Germinal center (tissue), 1 donor: ENCODE measurements around the gene UBE4A.
A peak's percentile ranks its signal among the peaks of the same experiment; 100 is the strongest.

Experiments
- DNase-seq: peaks from one replicate; pipeline ENCODE4 v3.0.0; 2012; ENCODE audit warnings: mixed read lengths, low spot score

The UBE4A gene

DNA sequence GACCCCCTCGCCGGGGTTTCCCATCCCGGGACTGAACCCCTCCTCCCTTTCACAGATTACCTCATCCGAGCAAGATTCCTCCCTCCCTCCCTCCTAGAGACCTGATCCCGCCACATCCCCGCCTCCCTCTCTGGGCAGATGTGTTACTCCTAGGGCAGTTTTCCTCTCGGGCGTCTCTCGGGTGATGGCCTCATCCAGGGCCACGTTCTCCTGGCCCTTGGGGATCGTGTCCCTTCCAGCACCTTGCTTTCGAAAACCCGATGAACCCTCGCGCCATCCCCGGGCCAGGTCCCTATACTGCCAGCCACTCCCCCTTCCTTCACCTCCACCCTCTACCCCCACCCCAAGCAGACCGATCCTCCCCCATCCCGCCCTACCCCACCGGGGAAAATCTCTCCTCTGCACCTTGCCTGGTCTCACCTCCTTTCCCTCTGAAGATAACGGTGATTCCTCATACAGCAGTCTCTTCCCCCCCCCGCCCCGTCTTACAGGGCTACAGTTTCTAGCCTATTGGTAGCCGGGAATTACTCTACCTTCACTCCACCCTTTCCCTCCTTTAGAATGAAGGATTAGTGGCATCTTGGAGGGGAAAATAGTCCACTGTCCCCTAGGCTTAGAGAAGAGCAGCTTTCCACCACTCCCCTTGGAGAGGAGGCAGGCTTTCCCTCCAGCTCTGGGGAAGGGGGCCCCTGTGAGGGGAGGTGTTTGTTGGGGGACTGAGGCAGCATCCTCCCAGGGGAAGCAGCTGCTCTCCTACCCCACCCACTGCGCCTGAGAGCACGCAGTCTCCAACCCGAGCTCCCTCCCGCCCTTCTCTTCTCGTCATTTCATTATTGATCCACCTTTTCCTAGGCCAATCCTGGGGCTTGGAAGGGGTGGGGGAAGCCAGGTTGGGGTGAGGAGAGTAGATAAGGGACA lies 78.1 kb downstream of the UBE4A start:
- peak; percentile 54 for DNase-seq

DNA sequence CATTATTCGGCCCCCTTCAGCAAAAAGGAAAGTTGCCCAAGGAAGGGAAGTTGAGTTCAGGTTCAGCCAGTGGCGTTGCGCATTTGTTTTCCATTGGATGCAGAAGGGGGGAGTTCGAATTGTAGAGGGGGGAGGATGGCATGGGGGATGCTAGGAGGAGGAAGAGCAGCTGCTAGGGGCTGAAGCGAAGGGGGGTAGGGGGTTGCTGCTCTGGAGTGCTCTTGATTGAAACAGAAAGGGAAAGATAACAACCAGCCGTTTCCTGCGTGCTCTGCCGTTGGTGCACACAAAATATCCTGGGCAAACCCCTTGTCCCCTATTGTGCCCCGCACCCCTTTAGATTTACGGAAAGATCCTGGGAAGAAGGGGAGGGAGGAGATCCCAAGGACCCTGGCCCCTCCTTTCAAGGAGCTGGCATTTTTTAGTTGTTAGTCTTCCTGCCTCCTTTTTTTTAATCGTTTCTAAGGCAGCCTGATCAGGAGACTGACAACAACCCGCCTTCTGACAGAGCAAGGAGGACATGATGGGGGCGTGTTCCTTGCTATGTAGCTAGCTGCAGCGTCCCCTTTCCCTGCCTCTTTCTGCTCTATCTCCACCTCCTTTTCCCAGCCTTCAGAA lies 79.0 kb downstream of the UBE4A start:
- DNase-seq = peak; percentile 49

DNA sequence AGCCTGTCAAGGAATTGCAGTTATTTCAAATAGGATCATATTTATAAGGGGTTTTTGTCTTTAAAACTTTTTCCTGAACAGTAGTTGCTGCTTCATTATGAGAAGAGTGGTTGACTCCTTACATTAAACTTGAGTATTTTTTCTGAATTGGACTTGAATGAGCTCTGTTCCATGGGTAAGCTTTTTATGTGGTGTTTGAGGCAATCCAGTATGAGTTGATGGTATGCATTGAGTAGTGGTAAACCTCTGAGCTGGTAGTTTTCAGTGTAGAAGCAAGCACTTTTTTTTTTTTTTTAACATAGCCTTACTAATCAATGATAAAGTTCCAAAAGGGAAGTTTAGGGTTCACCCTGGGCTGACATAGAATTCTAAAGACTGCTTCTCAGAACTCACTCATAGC lies 80.2 kb downstream of the UBE4A start:
- DNase-seq = no peak

DNA sequence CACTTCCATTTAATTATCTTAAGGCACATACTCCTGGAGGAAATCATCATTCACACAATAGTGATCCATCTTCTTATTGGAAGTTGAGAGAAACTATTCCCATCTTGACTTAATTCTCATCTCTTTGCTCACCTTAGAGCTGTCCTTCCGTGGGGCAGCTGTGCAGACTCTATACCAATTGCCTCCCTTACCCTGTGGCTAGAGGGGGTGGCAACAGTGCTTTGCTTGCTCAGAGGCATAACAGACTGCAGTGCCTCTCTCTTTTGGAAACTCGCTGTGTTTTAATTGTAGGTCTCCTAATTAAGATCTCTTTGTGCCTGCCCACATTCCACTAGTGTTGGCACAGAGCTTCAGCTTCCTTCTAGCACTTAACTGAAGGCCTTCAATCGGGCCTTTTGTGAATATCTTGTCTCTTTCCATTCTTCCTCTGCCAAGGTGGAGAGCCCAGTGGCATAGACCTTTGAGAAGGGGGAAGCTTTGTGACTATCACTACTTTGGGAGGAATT lies 82.4 kb downstream of the UBE4A start:
- no peak for DNase-seq

DNA sequence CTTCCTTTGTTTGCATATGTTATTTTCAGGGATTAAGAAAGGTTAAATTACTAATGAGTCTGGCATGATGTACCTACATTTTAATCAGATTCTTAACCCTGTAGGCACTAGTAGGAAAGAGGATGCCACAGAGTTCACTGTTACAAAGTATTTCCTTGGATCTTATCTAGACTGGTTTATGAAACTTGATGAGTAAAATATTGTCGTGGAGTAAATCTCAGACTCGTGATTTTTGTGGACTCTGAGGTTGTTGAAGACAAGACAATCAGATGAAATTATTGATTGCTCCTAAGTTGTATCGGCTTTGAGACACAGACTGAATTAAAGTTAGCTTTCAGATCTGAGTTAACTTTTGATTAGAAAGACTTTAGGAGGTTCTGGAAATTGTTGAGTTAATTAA lies 82.9 kb downstream of the UBE4A start:
- DNase-seq = no peak

DNA sequence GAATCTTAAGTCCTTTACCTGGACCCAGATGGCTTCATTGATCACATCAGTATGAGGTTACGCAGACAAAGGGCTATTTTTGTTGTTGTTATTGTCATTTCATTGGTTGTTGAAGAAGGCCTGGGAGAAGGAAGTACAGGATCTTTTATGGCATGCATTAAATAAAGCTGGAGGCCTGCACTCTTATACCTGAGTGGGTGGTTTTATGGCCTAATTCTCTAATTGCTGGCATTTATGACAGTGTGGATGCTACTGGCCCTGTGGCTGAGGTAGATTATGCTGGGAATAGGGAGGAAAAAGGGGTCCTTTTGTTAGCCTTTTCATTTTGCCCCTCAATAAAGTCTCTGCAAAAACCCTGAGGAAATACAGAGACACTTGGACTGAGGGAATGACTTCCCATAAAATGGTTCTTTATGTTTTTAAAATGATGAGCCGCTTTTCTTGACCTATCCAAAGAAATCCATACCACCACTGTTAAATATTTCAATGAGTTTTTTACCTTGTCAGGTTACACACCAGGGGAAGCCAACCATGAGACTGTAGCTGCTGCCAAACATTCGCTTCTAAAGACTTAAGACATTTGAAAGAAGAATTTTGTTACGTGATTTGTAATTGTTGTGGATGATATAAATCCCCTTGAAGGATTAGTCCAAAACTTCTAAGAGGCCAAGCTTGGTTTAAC lies 83.6 kb downstream of the UBE4A start:
- DNase-seq = no peak

DNA sequence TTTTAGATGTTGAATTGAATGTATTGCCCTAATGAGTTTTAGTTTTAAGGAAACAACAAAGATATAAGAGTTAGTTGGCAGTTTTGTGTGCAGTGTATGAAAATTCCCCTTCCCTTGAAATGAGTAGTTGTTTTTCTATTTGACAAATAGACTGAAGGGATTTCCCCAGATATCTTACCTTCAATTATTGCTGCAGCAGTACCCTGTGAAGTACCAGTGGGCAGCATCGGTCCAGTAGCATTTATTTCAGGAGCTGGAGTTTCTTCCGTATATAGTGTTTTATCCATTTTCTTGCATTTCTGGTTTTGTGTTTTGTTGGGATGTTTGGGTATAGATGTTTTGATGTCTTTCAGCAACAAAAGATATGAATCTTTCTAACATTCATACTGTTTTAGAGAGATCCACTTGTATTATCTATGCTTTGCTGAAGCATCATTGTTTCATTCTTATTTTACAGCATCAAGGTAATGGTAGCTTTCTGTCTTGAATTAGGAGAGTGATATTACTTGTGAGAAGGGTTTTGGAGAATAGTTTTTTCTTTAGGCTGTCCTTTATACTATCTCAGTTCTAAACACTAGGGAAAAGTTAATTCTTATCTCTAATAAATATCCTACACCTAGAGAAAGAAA lies 84.3 kb downstream of the UBE4A start:
- DNase-seq = no peak

DNA sequence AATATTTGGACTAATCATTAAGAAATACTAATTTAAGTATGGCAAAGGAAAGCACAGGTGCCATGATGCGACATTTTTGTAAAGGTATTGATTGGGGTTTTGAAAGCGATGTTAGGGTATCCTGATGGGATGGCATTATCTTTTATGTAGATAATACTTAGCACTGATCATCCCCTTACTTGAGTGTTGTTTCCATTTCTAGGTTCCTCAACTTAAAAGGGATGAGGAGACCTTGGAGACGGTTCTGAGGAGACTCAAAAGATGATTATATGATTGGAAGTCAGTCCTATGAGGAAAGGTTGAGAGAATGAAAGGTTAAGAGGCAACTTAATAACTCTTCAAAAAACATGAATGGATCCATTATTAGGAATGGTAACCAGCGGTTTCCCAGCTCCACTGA lies 88.0 kb downstream of the UBE4A start:
- DNase-seq = no peak

DNA sequence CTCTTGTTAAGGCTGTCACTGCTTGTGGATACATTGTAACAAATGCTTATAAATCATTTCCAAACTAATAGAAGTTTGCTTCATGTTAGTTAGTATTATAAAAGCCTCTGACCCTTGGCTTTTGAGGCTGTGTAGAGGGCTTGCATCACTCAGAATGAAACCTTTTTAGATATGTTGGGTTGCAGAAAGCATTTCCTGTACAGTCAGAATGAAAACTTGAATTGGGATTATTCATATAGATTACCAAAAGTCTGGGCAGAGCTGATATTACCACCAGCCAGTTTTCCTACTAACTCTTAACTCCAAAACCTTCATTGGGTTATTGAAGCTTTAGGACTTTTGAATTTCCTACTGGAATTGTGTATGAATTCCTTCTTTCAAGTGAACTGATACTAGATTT lies 88.9 kb downstream of the UBE4A start:
- no peak for DNase-seq
